Lower leg skin (tissue), 3 donors: ENCODE measurements around the gene WFDC8.

Source experiments
- CTCF ChIP-seq, 3 donors: fragments of 450-650 bp; IDR thresholded peaks; one replicate each; pipeline ENCODE4 v1.5.1; 2016; ENCODE audit warnings: antibody characterized with exemption in 3 of 3, mild to moderate bottlenecking in 3 of 3, moderate library complexity in 2 of 3
- POLR2A ChIP-seq, 2 donors: fragments of 450-650 bp; IDR thresholded peaks; one replicate each; pipeline ENCODE4 v1.6.1; 2016 to 2017; ENCODE audit warnings: antibody characterized with exemption in 2 of 2, mild to moderate bottlenecking in 1 of 2, moderate library complexity in 1 of 2

DNA sequence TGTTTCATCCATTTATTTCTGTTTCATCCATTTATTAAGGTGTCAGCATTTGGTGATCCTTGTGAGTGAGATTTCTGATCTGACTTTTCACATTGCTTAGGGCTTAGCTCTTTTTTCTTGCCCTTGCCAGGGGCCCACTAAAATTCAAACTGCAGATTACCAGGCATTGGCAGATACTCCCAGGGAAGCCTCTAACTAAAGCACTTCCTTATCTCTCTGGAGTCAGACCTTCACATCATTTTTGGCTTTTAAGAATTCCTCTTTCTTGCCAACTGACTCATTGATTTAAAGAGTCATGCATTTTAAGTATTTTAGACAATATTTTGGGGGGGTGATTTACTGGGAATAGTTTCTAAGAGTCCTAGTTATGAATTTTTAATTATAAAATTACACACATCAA, 2.6 kb upstream of the WFDC8 start:
- TF ChIP-seq CTCF (IDR thresholded peaks at IDR 0.05): no peak
- TF ChIP-seq POLR2A (IDR thresholded peaks at IDR 0.05): no peak
